Mucosa of descending colon (tissue), 3 donors: Measurements from ENCODE around the gene CMTM2. TPM values are rescaled to one million over a fixed set of nuclear protein-coding genes. Genes with fewer than 3 reads are reported as not detected.
"Not testable (repeated sequence)": the region's sequence is repeated elsewhere in the genome, so short reads cannot be mapped to it uniquely, and the experiment has no call there.

Source experiments
- ATAC-seq: fragments of 200-7000 bp; cut with Tn5 transposase; one replicate; pipeline ENCODE4 v1.9.1; 2020; ENCODE audit warnings: mild to moderate bottlenecking, moderate library complexity
- DNase-seq, 3 donors: peaks; one replicate each; pipeline ENCODE4 v3.0.0-alpha.2; 2020
- H3K36me3 ChIP-seq: fragments of 200-600 bp; one replicate; pipeline ENCODE4 v1.8.0; 2021; ENCODE audit warnings: low read depth, mild to moderate bottlenecking
- H3K4me1 ChIP-seq: fragments of 200-600 bp; one replicate; pipeline ENCODE4 v1.8.0; 2021; ENCODE audit warnings: low read depth, mild to moderate bottlenecking
- H3K4me3 ChIP-seq: fragments of 200-600 bp; one replicate; pipeline ENCODE4 v1.8.0; 2021; ENCODE audit warnings: mild to moderate bottlenecking
- H3K9me3 ChIP-seq: fragments of 200-600 bp; one replicate; pipeline ENCODE4 v1.8.0; 2021; ENCODE audit warnings: mild to moderate bottlenecking
- CTCF ChIP-seq: fragments of 200-600 bp; IDR thresholded peaks from one replicate; pipeline ENCODE4 v1.8.0; 2022; ENCODE audit warnings: antibody characterized with exemption, mild to moderate bottlenecking
- intact Hi-C, 2 donors: fragments of 100-400 bp; cut with DNase I in 1 of 2; cut with micrococcal nuclease in 1 of 2; formaldehyde crosslinking; loops; one replicate each; pipeline versions ENCODE4 v1.11.0 to v1.11.1; 2022; cut with DNase I, micrococcal nuclease
- total RNA-seq, 3 donors: library from RNA; stranded (reverse); fragmentation: NEBNext Ultra II Directional in 2 of 3; extraction: Animal tissue kit (Norgen Biotek cat#: 25700) in 2 of 3; gene quantifications; one replicate each; pipeline versions ENCODE4 v1.2.1 to v1.2.4, GENCODE V29; 2021 to 2023
- donor health status: DM: no; HTN: no; CAD: no; lungs with moderate emphysema.
- donor health status: DM: no; HTN: no; CAD: no.
- donor health status: DM: no; HTN: yes; CAD: no.

CMTM2 gene
- total RNA-seq, 3 donors from 2014 or later: 0.46 TPM; not detected in 2

GRCh38 chr16:66563574-66564334, 15.5 kb upstream of the CMTM2 start:
- TF ChIP-seq CTCF: no peak
- no peaks in the 10 kb centered on the region for H3K9me3 ChIP-seq
- H3K36me3 ChIP-seq: no peaks in the 10 kb centered on the region
- intact Hi-C loops: no loop called here
- peaks cover 7% of the 10 kb centered on the region for H3K4me1 ChIP-seq
- no peak for DNase-seq
- no peak for ATAC-seq
- no peak overlapping the region for H3K4me3 ChIP-seq

- Histone ChIP-seq H3K4me3 (no peak within 1 kb of the TSS), H3K4me1 (peaks cover 4% of the 10 kb centered on the region), H3K36me3 (no peaks in the 10 kb centered on the region), H3K9me3 (no peaks in the 10 kb centered on the region)
- no peak for TF ChIP-seq CTCF
- intact Hi-C loops: no loop called here
- ATAC-seq: no peak
- no peak for DNase-seq
Observed at GRCh38 chr16:66566051-66566901, 13.0 kb upstream of the CMTM2 start, which contains the start of gene CMTM1. TSS of gene CMTM1 (plus strand) at chr16:66566439. CDS start at chr16:66566514, 75 bp downstream.

- not testable (repeated sequence) for ATAC-seq
Observed at GRCh38 chr16:66567270-66567669, 12.0 kb upstream of the CMTM2 start.

GRCh38 chr16:66568355-66568754, 10.9 kb upstream of the CMTM2 start:
- ATAC-seq (no peak), DNase-seq (no peak)
- intact Hi-C loops: no loop called here
- H3K9me3 ChIP-seq: no peaks in the 10 kb centered on the region
- H3K36me3 ChIP-seq: no peaks in the 10 kb centered on the region
- H3K4me3 ChIP-seq: no peak overlapping the region
- TF ChIP-seq CTCF: no peak
- no peaks in the 10 kb centered on the region for H3K4me1 ChIP-seq

More at GRCh38 chr16:66567270-66567669, 12.0 kb upstream of the CMTM2 start:
- DNase-seq, H3K9me3 ChIP-seq, H3K4me1 ChIP-seq, intact Hi-C loops, H3K36me3 ChIP-seq, H3K4me3 ChIP-seq: not testable (repeated sequence)

- H3K9me3 ChIP-seq: no peaks in the 10 kb centered on the region
- no peak overlapping the region for H3K4me3 ChIP-seq
- DNase-seq: no peak
- intact Hi-C loops: no loop called here
- H3K36me3 ChIP-seq: no peaks in the 10 kb centered on the region
- H3K4me1 ChIP-seq: no peaks in the 10 kb centered on the region
- peak; percentile 20 for ATAC-seq
- no peak for TF ChIP-seq CTCF
Observed at GRCh38 chr16:66569131-66569530, 10.1 kb upstream of the CMTM2 start.
